Immature natural killer cell (primary cell): ENCODE measurements around the gene AKAP13. TPM values are rescaled to one million over a fixed set of nuclear protein-coding genes. Genes with fewer than 3 reads are reported as not detected.

Experiments used
- DNase-seq, 3 donors: peaks; one replicate each; pipeline ENCODE4 v3.0.0; 2022; ENCODE audit warnings: mixed read lengths in 1 of 3
- H3K27ac Mint-ChIP-seq, 6 donors: one replicate each; pipeline ENCODE4 v1.8.0; 2020; ENCODE audit warnings: mixed read lengths in 6 of 6, mild to moderate bottlenecking in 5 of 6, inconsistent platforms in 4 of 6, moderate library complexity in 3 of 6
- H3K27me3 Mint-ChIP-seq, 3 donors: one replicate each; pipeline ENCODE4 v1.8.0; 2020 to 2021; ENCODE audit warnings: low read depth in 3 of 3, mild to moderate bottlenecking in 3 of 3, mixed read lengths in 3 of 3, moderate library complexity in 3 of 3, inconsistent platforms in 1 of 3
- H3K36me3 Mint-ChIP-seq, 3 donors: one replicate each; pipeline ENCODE4 v1.8.0; 2020; ENCODE audit warnings: mixed read lengths in 3 of 3, inconsistent platforms in 2 of 3, mild to moderate bottlenecking in 2 of 3
- H3K4me1 Mint-ChIP-seq, 2 donors: one replicate each; pipeline ENCODE4 v1.8.0; 2020; ENCODE audit warnings: inconsistent platforms in 2 of 2, mild to moderate bottlenecking in 2 of 2, mixed read lengths in 2 of 2, moderate library complexity in 1 of 2
- H3K4me3 Mint-ChIP-seq, 5 donors: one replicate each; pipeline ENCODE4 v1.8.0; 2020; ENCODE audit warnings: mild to moderate bottlenecking in 5 of 5, mixed read lengths in 5 of 5, inconsistent platforms in 3 of 5, moderate library complexity in 3 of 5
- H3K9me3 Mint-ChIP-seq, 6 donors: one replicate each; pipeline ENCODE4 v1.8.0; 2020; ENCODE audit warnings: mild to moderate bottlenecking in 6 of 6, mixed read lengths in 6 of 6, inconsistent platforms in 4 of 6, moderate library complexity in 3 of 6
- polyA plus RNA-seq, 3 donors: library from polyadenylated mRNA; unstranded; fragments of 300-500 nt; fragmentation: Illumina TruSeq; gene quantifications; one replicate each; pipeline ENCODE4 v1.2.3, GENCODE V29; 2021

Gene AKAP13
- polyA plus RNA-seq, 3 donors from 2014 or later = 104 to 327 (median 112) TPM

- Mint-ChIP-seq H3K27me3 (peaks cover 0 to 1% (median 0%) of the 10 kb centered on the region in 3 donors), H3K27ac (no peak overlapping the region), H3K4me1 (peaks cover 2 to 7% of the 10 kb centered on the region in 2 donors), H3K36me3 (no peaks in the 10 kb centered on the region), H3K4me3 (no peak overlapping the region), H3K9me3 (no peaks in the 10 kb centered on the region)
- no peak for DNase-seq
Measured at GRCh38 chr15:85509973-85510372, 129.6 kb downstream of the AKAP13 start.

GRCh38 chr15:85514413-85514812 is 134.0 kb downstream of the AKAP13 start:
- peaks cover 0 to 4% (median 0%) of the 10 kb centered on the region in 3 donors for H3K27me3 Mint-ChIP-seq
- H3K4me1 Mint-ChIP-seq = no peaks in the 10 kb centered on the region
- H3K36me3 Mint-ChIP-seq = no peaks in the 10 kb centered on the region
- no peak overlapping the region for H3K4me3 Mint-ChIP-seq
- no peak for DNase-seq
- no peaks in the 10 kb centered on the region for H3K9me3 Mint-ChIP-seq
- H3K27ac Mint-ChIP-seq = peak overlapping the region in 2 of 6 donors; percentile 50 to 57

GRCh38 chr15:85515212-85515611 is 134.8 kb downstream of the AKAP13 start:
- H3K4me1 Mint-ChIP-seq = no peaks in the 10 kb centered on the region
- no peak for DNase-seq
- peak overlapping the region in 1 of 6 donors; percentile 50 for H3K27ac Mint-ChIP-seq
- no peak overlapping the region for H3K4me3 Mint-ChIP-seq
- no peaks in the 10 kb centered on the region for H3K36me3 Mint-ChIP-seq
- no peaks in the 10 kb centered on the region for H3K9me3 Mint-ChIP-seq
- peaks cover 0 to 4% (median 0%) of the 10 kb centered on the region in 3 donors for H3K27me3 Mint-ChIP-seq

- no peak overlapping the region for H3K4me3 Mint-ChIP-seq
- peaks cover 0 to 5% (median 0%) of the 10 kb centered on the region in 3 donors for H3K36me3 Mint-ChIP-seq
- no peak for DNase-seq
- peaks cover 0 to 4% (median 0%) of the 10 kb centered on the region in 3 donors for H3K27me3 Mint-ChIP-seq
- H3K27ac Mint-ChIP-seq = peak overlapping the region in 2 of 6 donors; percentile 6 to 36
- peaks cover 0 to 2% of the 10 kb centered on the region in 2 donors for H3K4me1 Mint-ChIP-seq
- H3K9me3 Mint-ChIP-seq = no peaks in the 10 kb centered on the region
Measured at GRCh38 chr15:85517086-85517485, 136.7 kb downstream of the AKAP13 start.

GRCh38 chr15:85518979-85519761 is 138.8 kb downstream of the AKAP13 start:
- peaks cover 0 to 15% (median 6%) of the 10 kb centered on the region in 3 donors for H3K36me3 Mint-ChIP-seq
- peaks cover 0 to 3% (median 0%) of the 10 kb centered on the region in 3 donors for H3K27me3 Mint-ChIP-seq
- no peaks in the 10 kb centered on the region for H3K9me3 Mint-ChIP-seq
- H3K4me3 Mint-ChIP-seq = no peak overlapping the region
- DNase-seq = no peak
- H3K4me1 Mint-ChIP-seq = peaks cover 18% of the 10 kb centered on the region in 2 donors
- H3K27ac Mint-ChIP-seq = no peak overlapping the region

- Mint-ChIP-seq H3K4me1 (peaks cover 28 to 30% of the 10 kb centered on the region in 2 donors), H3K9me3 (no peaks in the 10 kb centered on the region), H3K27me3 (peaks cover 0 to 3% (median 0%) of the 10 kb centered on the region in 3 donors), H3K36me3 (peaks cover 0 to 15% (median 6%) of the 10 kb centered on the region in 3 donors), H3K27ac (peak overlapping the region in 1 of 6 donors; percentile 45), H3K4me3 (no peak overlapping the region)
- no peak for DNase-seq
Measured at GRCh38 chr15:85520650-85521049, 140.2 kb downstream of the AKAP13 start.

- peaks cover 0 to 15% (median 6%) of the 10 kb centered on the region in 3 donors for H3K36me3 Mint-ChIP-seq
- peak overlapping the region in 4 of 5 donors; percentile 10 to 55 (median 27) for H3K4me3 Mint-ChIP-seq
- H3K9me3 Mint-ChIP-seq = no peaks in the 10 kb centered on the region
- peaks cover 0 to 2% (median 0%) of the 10 kb centered on the region in 3 donors for H3K27me3 Mint-ChIP-seq
- H3K4me1 Mint-ChIP-seq = peaks cover 36 to 40% of the 10 kb centered on the region in 2 donors
- DNase-seq = no peak
- peak overlapping the region; percentile 41 to 89 (median 82) for H3K27ac Mint-ChIP-seq
Measured at GRCh38 chr15:85523530-85523929, 143.1 kb downstream of the AKAP13 start.

GRCh38 chr15:85525755-85526154 is 145.4 kb downstream of the AKAP13 start:
- Mint-ChIP-seq H3K27me3 (peaks cover 0 to 4% (median 0%) of the 10 kb centered on the region in 3 donors), H3K9me3 (no peaks in the 10 kb centered on the region), H3K36me3 (peaks cover 0 to 22% (median 10%) of the 10 kb centered on the region in 3 donors), H3K27ac (peak overlapping the region in 4 of 6 donors; percentile 1 to 68 (median 33)), H3K4me3 (no peak overlapping the region), H3K4me1 (peaks cover 36 to 40% of the 10 kb centered on the region in 2 donors)
- DNase-seq = no peak

- H3K27ac Mint-ChIP-seq = no peak overlapping the region
- H3K27me3 Mint-ChIP-seq = peaks cover 0 to 4% (median 0%) of the 10 kb centered on the region in 3 donors
- no peaks in the 10 kb centered on the region for H3K9me3 Mint-ChIP-seq
- H3K4me3 Mint-ChIP-seq = no peak overlapping the region
- DNase-seq = no peak
- H3K4me1 Mint-ChIP-seq = peaks cover 40 to 47% of the 10 kb centered on the region in 2 donors
- peaks cover 0 to 22% (median 12%) of the 10 kb centered on the region in 3 donors for H3K36me3 Mint-ChIP-seq
Measured at GRCh38 chr15:85527895-85528294, 147.5 kb downstream of the AKAP13 start.

GRCh38 chr15:85530079-85530478 is 149.7 kb downstream of the AKAP13 start:
- no peak for DNase-seq
- H3K27me3 Mint-ChIP-seq = peaks cover 0 to 4% (median 0%) of the 10 kb centered on the region in 3 donors
- no peak overlapping the region for H3K4me3 Mint-ChIP-seq
- H3K27ac Mint-ChIP-seq = peak overlapping the region in 1 of 6 donors; percentile 33
- peaks cover 44 to 49% of the 10 kb centered on the region in 2 donors for H3K4me1 Mint-ChIP-seq
- H3K9me3 Mint-ChIP-seq = no peaks in the 10 kb centered on the region
- H3K36me3 Mint-ChIP-seq = peaks cover 0 to 16% (median 7%) of the 10 kb centered on the region in 3 donors

GRCh38 chr15:85531083-85531482 is 150.7 kb downstream of the AKAP13 start:
- Mint-ChIP-seq H3K9me3 (no peaks in the 10 kb centered on the region), H3K27ac (peak overlapping the region in 1 of 6 donors; percentile 28), H3K27me3 (peaks cover 0 to 3% (median 0%) of the 10 kb centered on the region in 3 donors), H3K36me3 (peaks cover 0 to 20% (median 9%) of the 10 kb centered on the region in 3 donors), H3K4me3 (no peak overlapping the region), H3K4me1 (peaks cover 45 to 50% of the 10 kb centered on the region in 2 donors)
- DNase-seq = no peak

- Mint-ChIP-seq H3K4me3 (no peak overlapping the region), H3K27me3 (peaks cover 0 to 2% (median 0%) of the 10 kb centered on the region in 3 donors), H3K27ac (peak overlapping the region in 1 of 6 donors; percentile 43), H3K4me1 (peaks cover 48 to 53% of the 10 kb centered on the region in 2 donors), H3K36me3 (peaks cover 4 to 25% (median 9%) of the 10 kb centered on the region in 3 donors), H3K9me3 (no peaks in the 10 kb centered on the region)
- no peak for DNase-seq
Measured at GRCh38 chr15:85532689-85533088, 152.3 kb downstream of the AKAP13 start.

GRCh38 chr15:85534031-85534430 is 153.6 kb downstream of the AKAP13 start:
- peak; percentile 26 to 40 (median 28) for DNase-seq
- H3K4me3 Mint-ChIP-seq = peak overlapping the region; percentile 70 to 81 (median 78)
- no peaks in the 10 kb centered on the region for H3K9me3 Mint-ChIP-seq
- peaks cover 50 to 53% of the 10 kb centered on the region in 2 donors for H3K4me1 Mint-ChIP-seq
- peaks cover 4 to 25% (median 9%) of the 10 kb centered on the region in 3 donors for H3K36me3 Mint-ChIP-seq
- peaks cover 0 to 2% (median 0%) of the 10 kb centered on the region in 3 donors for H3K27me3 Mint-ChIP-seq
- H3K27ac Mint-ChIP-seq = peak overlapping the region; percentile 61 to 93 (median 82)
